H9 (cell line): ENCODE results near the gene MID1. TPM values are rescaled to one million over a fixed set of nuclear protein-coding genes. Genes with fewer than 3 reads are reported as not detected.

ENCODE experiments used
- DNase-seq: peaks from one replicate; pipeline ENCODE4 v3.0.0-alpha.2; 2017
- H2AFZ ChIP-seq: one replicate; pipeline ENCODE4 v1.6.1; 2013; ENCODE audit warnings: mild to moderate bottlenecking, low read length, control low read depth, moderate library complexity
- H2AK5ac ChIP-seq: 2 replicates; pipeline ENCODE4 v1.6.1; 2013; ENCODE audit warnings: low read length, control low read depth, mixed read lengths; ENCODE audit not compliant: insufficient read length
- H2BK120ac ChIP-seq: one replicate; pipeline ENCODE4 v1.6.1; 2013; ENCODE audit warnings: low read depth, mild to moderate bottlenecking, low read length, control low read depth, inconsistent platforms; ENCODE audit not compliant: poor library complexity, severe bottlenecking
- H2BK12ac ChIP-seq: 2 replicates; pipeline ENCODE4 v1.6.1; 2013; ENCODE audit warnings: low read length, control low read depth, mixed read lengths, low read depth; ENCODE audit not compliant: insufficient read length
- H2BK15ac ChIP-seq: 2 replicates; pipeline ENCODE4 v1.6.1; 2013; ENCODE audit warnings: low read depth, low read length, control low read depth
- H2BK20ac ChIP-seq: one replicate; pipeline ENCODE4 v1.6.1; 2013; ENCODE audit warnings: low read depth, mild to moderate bottlenecking, low read length, control low read depth, inconsistent platforms; ENCODE audit not compliant: poor library complexity, severe bottlenecking
- H2BK5ac ChIP-seq: 2 replicates; pipeline ENCODE4 v1.6.1; 2013; ENCODE audit warnings: low read length, control low read depth, mixed read lengths; ENCODE audit not compliant: insufficient read length
- H3K14ac ChIP-seq: 2 replicates; pipeline ENCODE4 v1.6.1; 2013; ENCODE audit warnings: low read length, control low read depth; ENCODE audit not compliant: insufficient read depth
- H3K18ac ChIP-seq: 2 replicates; pipeline ENCODE4 v1.6.1; 2013; ENCODE audit warnings: low read depth, mild to moderate bottlenecking, mixed read lengths, low read length, control low read depth; ENCODE audit not compliant: insufficient read length
- H3K23ac ChIP-seq: 2 replicates; pipeline ENCODE4 v1.6.1; 2013; ENCODE audit warnings: low read length, control low read depth, mixed read lengths, low read depth; ENCODE audit not compliant: insufficient read length
- H3K23me2 ChIP-seq: 2 replicates; pipeline ENCODE4 v1.6.1; 2013; ENCODE audit warnings: low read depth, mild to moderate bottlenecking, mixed read lengths, low read length, control low read depth; ENCODE audit not compliant: insufficient read length, poor library complexity, severe bottlenecking
- H3K27ac ChIP-seq: 2 replicates; pipeline ENCODE4 v1.5.1; 2013; ENCODE audit warnings: low read length, control low read depth, mixed read lengths, low read depth; ENCODE audit not compliant: insufficient read length
- H3K27me3 ChIP-seq: 2 replicates; pipeline ENCODE4 v1.6.1; 2013; ENCODE audit warnings: low read length, control low read depth, inconsistent platforms; ENCODE audit not compliant: insufficient read depth
- H3K4ac ChIP-seq: 2 replicates; pipeline ENCODE4 v1.6.1; 2013; ENCODE audit warnings: low read depth, mild to moderate bottlenecking, control low read depth, inconsistent platforms, low read length, moderate library complexity
- H3K4me1 ChIP-seq: 2 replicates; pipeline ENCODE4 v1.6.1; 2013; ENCODE audit warnings: low read length, control low read depth, inconsistent platforms; ENCODE audit not compliant: insufficient read depth
- H3K4me2 ChIP-seq: 2 replicates; pipeline ENCODE4 v1.6.1; 2013; ENCODE audit warnings: low read length, control low read depth, mixed read lengths; ENCODE audit not compliant: insufficient read length, insufficient read depth
- H3K56ac ChIP-seq: 2 replicates; pipeline ENCODE4 v1.6.1; 2013; ENCODE audit warnings: low read depth, mild to moderate bottlenecking, mixed read lengths, low read length, control low read depth; ENCODE audit not compliant: insufficient read length
- H3K79me1 ChIP-seq: 2 replicates; pipeline ENCODE4 v1.6.1; 2013; ENCODE audit warnings: low read depth, mild to moderate bottlenecking, moderate library complexity, low read length, control low read depth, inconsistent platforms; ENCODE audit not compliant: insufficient read depth, poor library complexity, severe bottlenecking
- H3K79me2 ChIP-seq: 2 replicates; pipeline ENCODE4 v1.6.1; 2013; ENCODE audit warnings: low read length, control low read depth, inconsistent platforms; ENCODE audit not compliant: insufficient read depth
- H3K9ac ChIP-seq: 2 replicates; pipeline ENCODE4 v1.6.1; 2013; ENCODE audit warnings: low read length, control low read depth, mixed read lengths; ENCODE audit not compliant: insufficient read length; ENCODE audit errors: extremely low read depth
- H3K9me3 ChIP-seq: one replicate; pipeline ENCODE4 v1.6.1; 2013; ENCODE audit warnings: low read depth, low read length, inconsistent platforms; ENCODE audit not compliant: control insufficient read depth
- H3T11ph ChIP-seq: one replicate; pipeline ENCODE4 v1.6.1; 2013; ENCODE audit warnings: mild to moderate bottlenecking, low read length, control low read depth, inconsistent platforms
- H4K20me1 ChIP-seq: one replicate; pipeline ENCODE4 v1.6.1; 2013; ENCODE audit not compliant: control insufficient read depth, insufficient read length, insufficient read depth
- H4K5ac ChIP-seq: 2 replicates; pipeline ENCODE4 v1.6.1; 2013; ENCODE audit warnings: low read depth, mild to moderate bottlenecking, mixed read lengths, low read length, control low read depth; ENCODE audit not compliant: insufficient read length
- H4K8ac ChIP-seq: replicated peaks from 2 replicates; pipeline ENCODE4 v1.6.1; 2013; ENCODE audit warnings: low read length, control low read depth, mixed read lengths, low read depth; ENCODE audit not compliant: insufficient read length
- H4K91ac ChIP-seq: 2 replicates; pipeline ENCODE4 v1.6.1; 2013; ENCODE audit warnings: low read depth, mild to moderate bottlenecking, moderate library complexity, mixed read lengths, low read length, control low read depth; ENCODE audit not compliant: insufficient read length
- H3K27ac Mint-ChIP-seq, 3 experiments: 2 replicates in 2 of 3; 3 replicates in 1 of 3; pipeline ENCODE4 v1.8.0; 2020 to 2021; ENCODE audit warnings: mixed read lengths in 3 of 3, mild to moderate bottlenecking in 1 of 3, moderate library complexity in 1 of 3
- H3K27me3 Mint-ChIP-seq: 2 replicates; pipeline ENCODE4 v1.8.0; 2021; ENCODE audit warnings: low read depth, mild to moderate bottlenecking, moderate library complexity, mixed read lengths
- H3K36me3 Mint-ChIP-seq, 3 experiments: 2 replicates in 2 of 3; 3 replicates in 1 of 3; pipeline ENCODE4 v1.8.0; 2020 to 2021; ENCODE audit warnings: low read depth in 3 of 3, mixed read lengths in 3 of 3; ENCODE audit not compliant: insufficient read depth in 1 of 3
- H3K4me1 Mint-ChIP-seq, 2 experiments: 2 replicates each; pipeline ENCODE4 v1.8.0; 2020; ENCODE audit warnings: mixed read lengths in 2 of 2
- H3K4me3 Mint-ChIP-seq, 2 experiments: 2 replicates in 1 of 2; 3 replicates in 1 of 2; pipeline ENCODE4 v1.8.0; 2020 to 2021; ENCODE audit warnings: mild to moderate bottlenecking in 2 of 2, mixed read lengths in 2 of 2, moderate library complexity in 1 of 2
- H3K9me3 Mint-ChIP-seq, 2 experiments: 2 replicates in 1 of 2; 3 replicates in 1 of 2; pipeline ENCODE4 v1.8.0; 2020; ENCODE audit warnings: mild to moderate bottlenecking in 2 of 2, mixed read lengths in 2 of 2, moderate library complexity in 1 of 2
- WGBS: extraction: QIAGEN DNeasy Blood & Tissue Kit; methylation state at CpG from one replicate; pipeline ENCODE4 v1.1.7; 2013; ENCODE audit warnings: missing lambda C conversion rate, low lambda C conversion rate, mixed read lengths; ENCODE audit not compliant: insufficient read length; ENCODE audit errors: extremely low coverage; 5-methylcytosine and 5-hydroxymethylcytosine counted together
- total RNA-seq: library from RNA; stranded (reverse); gene quantifications from 2 replicates; pipeline ENCODE4 v1.2.1, GENCODE V29; 2021
- TF ChIP-seq, protein P1 (sequence below): fragments of 200-600 bp; sonication (generic); conservative IDR thresholded peaks from 3 replicates; pipeline ENCODE4 v1.8.0; 2021; ENCODE audit warnings: antibody characterized with exemption, mild to moderate bottlenecking

The MID1 gene
- total RNA-seq, 1 experiment from 2014 or later = 32.9 TPM

DNA sequence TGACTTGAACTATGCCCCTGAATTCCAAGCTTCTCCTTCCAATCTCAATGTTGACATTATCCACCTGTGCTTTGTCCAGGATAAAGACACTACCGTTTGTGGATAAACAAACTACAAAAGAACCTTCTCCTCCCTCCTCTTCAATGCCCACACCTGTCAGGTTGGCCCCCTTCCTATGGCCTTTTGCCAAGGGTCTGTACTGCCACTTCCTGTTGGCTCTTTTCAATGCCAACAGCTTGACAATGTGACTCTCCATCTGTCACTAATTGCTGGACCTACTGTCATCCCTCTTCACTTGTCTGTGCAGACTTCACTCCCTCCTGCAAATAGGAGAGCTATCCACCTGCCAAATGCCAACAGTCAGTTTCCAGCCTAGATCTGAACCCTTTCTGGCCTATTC, 35.8 kb upstream of the MID1 start:
- no peak overlapping the region for H2BK15ac ChIP-seq
- H4K5ac ChIP-seq = no peak overlapping the region
- H3K4me2 ChIP-seq = no peak overlapping the region
- Mint-ChIP-seq H3K27ac (no peak overlapping the region), H3K4me3 (no peak overlapping the region), H3K27me3 (no peaks in the 10 kb centered on the region; the same call in 1 of the 2 replicates), H3K36me3 (peaks cover 0 to 2% (median 0%) of the 10 kb centered on the region in 3 experiments; a peak in 1 of 7 replicates), H3K4me1 (peaks cover 13 to 26% of the 10 kb centered on the region in 2 experiments), H3K9me3 (peaks cover 38 to 47% of the 10 kb centered on the region in 2 experiments)
- H2BK12ac ChIP-seq = no peak overlapping the region
- WGBS = no CpG with 5 or more reads among the region's 1 CpG
- H2AFZ ChIP-seq = no peak overlapping the region
- H3K14ac ChIP-seq = no peak overlapping the region
- H3K79me1 ChIP-seq = no peaks in the 10 kb centered on the region
- no peak overlapping the region for H2AK5ac ChIP-seq
- no peak overlapping the region for H3T11ph ChIP-seq
- H3K27me3 ChIP-seq = no peaks in the 10 kb centered on the region
- no peak overlapping the region for H2BK120ac ChIP-seq
- no peak overlapping the region for H3K23ac ChIP-seq
- DNase-seq = no peak
- H4K91ac ChIP-seq = no peak overlapping the region
- no peaks in the 10 kb centered on the region for H3K79me2 ChIP-seq
- H3K23me2 ChIP-seq = no peaks in the 10 kb centered on the region
- H4K8ac ChIP-seq = no peak overlapping the region
- H2BK20ac ChIP-seq = no peak overlapping the region
- TF ChIP-seq, protein P1, sequence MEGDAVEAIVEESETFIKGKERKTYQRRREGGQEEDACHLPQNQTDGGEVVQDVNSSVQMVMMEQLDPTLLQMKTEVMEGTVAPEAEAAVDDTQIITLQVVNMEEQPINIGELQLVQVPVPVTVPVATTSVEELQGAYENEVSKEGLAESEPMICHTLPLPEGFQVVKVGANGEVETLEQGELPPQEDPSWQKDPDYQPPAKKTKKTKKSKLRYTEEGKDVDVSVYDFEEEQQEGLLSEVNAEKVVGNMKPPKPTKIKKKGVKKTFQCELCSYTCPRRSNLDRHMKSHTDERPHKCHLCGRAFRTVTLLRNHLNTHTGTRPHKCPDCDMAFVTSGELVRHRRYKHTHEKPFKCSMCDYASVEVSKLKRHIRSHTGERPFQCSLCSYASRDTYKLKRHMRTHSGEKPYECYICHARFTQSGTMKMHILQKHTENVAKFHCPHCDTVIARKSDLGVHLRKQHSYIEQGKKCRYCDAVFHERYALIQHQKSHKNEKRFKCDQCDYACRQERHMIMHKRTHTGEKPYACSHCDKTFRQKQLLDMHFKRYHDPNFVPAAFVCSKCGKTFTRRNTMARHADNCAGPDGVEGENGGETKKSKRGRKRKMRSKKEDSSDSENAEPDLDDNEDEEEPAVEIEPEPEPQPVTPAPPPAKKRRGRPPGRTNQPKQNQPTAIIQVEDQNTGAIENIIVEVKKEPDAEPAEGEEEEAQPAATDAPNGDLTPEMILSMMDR = no peak
- H4K20me1 ChIP-seq = no peaks in the 10 kb centered on the region
- no peak overlapping the region for H3K4ac ChIP-seq
- H2BK5ac ChIP-seq = no peak overlapping the region
- H3K56ac ChIP-seq = no peak overlapping the region
- H3K9me3 ChIP-seq = no peaks in the 10 kb centered on the region
- no peak overlapping the region for H3K27ac ChIP-seq
- peaks cover 2% of the 10 kb centered on the region; the same call in 1 of the 2 replicates for H3K4me1 ChIP-seq
- H3K9ac ChIP-seq = no peak overlapping the region
- H3K18ac ChIP-seq = no peak overlapping the region
